Measurements from ENCODE around the gene BTG2.

GRCh38 chr1:203291201-203292096, 13.9 kb upstream of the BTG2 start:
- TF ChIP-seq CTCF (IDR thresholded peaks at IDR 0.05) (no peak), POLR2A (IDR thresholded peaks at IDR 0.05) (no peak)
